ENCODE data around the gene MCOLN1. TPM values are rescaled to one million over a fixed set of nuclear protein-coding genes. Genes with fewer than 3 reads are reported as not detected.

The MCOLN1 gene
- total and polyA plus RNA-seq, 2 experiments from 2014 or later = 15.5 to 55.5 TPM

DNA sequence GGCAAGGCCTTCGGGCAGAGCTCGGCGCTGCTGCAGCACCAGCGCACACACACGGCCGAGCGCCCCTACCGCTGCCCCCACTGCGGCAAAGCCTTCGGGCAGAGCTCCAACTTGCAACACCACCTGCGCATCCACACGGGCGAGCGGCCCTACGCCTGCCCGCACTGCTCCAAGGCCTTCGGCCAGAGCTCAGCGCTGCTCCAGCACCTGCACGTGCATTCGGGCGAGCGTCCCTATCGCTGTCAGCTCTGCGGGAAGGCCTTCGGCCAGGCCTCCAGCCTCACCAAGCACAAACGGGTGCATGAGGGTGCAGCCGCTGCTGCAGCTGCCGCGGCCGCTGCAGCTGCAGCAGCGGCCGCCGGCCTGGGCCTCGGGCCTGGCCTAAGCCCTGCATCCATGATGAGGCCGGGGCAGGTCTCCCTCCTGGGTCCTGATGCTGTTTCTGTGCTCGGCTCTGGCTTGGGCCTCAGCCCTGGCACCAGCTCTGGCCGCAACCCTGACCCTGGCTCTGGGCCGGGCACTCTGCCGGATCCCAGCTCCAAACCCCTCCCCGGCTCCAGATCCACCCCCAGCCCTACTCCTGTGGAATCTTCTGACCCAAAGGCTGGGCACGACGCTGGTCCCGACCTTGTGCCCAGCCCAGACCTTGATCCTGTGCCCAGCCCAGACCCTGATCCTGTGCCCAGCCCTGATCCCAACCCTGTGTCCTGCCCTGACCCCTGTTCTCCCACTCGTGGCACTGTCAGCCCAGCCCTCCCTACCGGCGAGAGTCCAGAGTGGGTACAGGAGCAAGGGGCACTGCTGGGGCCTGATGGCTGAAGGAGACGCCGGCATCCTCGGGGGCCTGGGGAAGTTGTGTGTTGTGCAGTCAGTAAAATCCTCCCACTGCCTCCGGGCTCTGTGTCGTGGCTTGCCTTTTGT lies 2.0 kb upstream of the MCOLN1 start:
- TF ChIP-seq EZH2 (IDR thresholded peaks at IDR 0.05; ENCODE audit: borderline replicate concordance) (no peak), EZH2phosphoT487 (IDR thresholded peaks at IDR 0.05; ENCODE audit: low read depth, severe bottlenecking, unreplicated experiment) (no peak)
- Histone ChIP-seq H3K4me1 (ENCODE audit: insufficient read depth) (peaks cover 19% of the 10 kb centered on the region), H3K27ac (no peak overlapping the region), H3K4me3 (no peak overlapping the region), H3K36me3 (replicated peaks; ENCODE audit: insufficient read depth, low read depth) (no peaks in the 10 kb centered on the region), H3K27me3 (no peaks in the 10 kb centered on the region), H3K4me2 (no peak overlapping the region), H3K9me3 (ENCODE audit: low read depth) (no peaks in the 10 kb centered on the region), H2AFZ (no peak overlapping the region), H3K9me2 (replicated peaks; ENCODE audit: insufficient read depth) (no peaks in the 10 kb centered on the region), H3K79me2 (peaks cover 36% of the 10 kb centered on the region), H4K20me1 (ENCODE audit: insufficient read depth, poor library complexity, severe bottlenecking) (no peaks in the 10 kb centered on the region)
- no peak for DNase-seq (ENCODE audit: low spot score)
- 97% methylated on average over 40 of the region's 51 CpGs for WGBS (ENCODE audit: low lambda C conversion rate, missing lambda C conversion rate)

DNA sequence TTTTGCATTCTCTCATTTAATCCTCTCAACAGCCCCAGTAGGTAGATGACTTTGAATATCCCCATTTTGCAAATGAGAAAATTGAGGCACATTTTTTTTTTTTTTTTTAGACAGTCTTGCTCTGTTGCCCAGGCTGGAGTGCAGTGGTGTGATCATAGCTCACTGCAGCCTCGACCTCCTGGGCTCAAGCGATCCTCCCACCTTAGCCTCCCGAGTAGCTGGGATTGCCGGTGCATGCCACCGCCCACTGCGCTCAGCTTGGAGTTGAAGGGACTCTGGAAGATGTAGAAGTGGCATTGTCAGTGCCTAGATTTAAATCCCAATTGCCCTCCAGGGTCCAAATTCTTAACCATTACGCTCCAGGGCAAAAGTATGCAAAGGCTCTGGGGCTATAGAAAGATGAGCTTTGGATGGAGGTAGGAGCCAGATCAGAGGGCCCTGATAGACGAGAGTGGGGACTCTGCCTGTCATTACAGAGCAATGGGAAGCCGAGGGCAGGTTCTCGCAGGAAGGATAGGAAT lies 813 bp upstream of the MCOLN1 start:
- no peaks in the 10 kb centered on the region for H4K20me1 ChIP-seq (ENCODE audit: insufficient read depth, poor library complexity, severe bottlenecking)
- no peak overlapping the region for H2AFZ ChIP-seq
- TF ChIP-seq CTCF (IDR thresholded peaks at IDR 0.05; ENCODE audit: poor library complexity) (no peak), EZH2 (IDR thresholded peaks at IDR 0.05; ENCODE audit: borderline replicate concordance) (no peak), EZH2phosphoT487 (IDR thresholded peaks at IDR 0.05; ENCODE audit: low read depth, severe bottlenecking, unreplicated experiment) (no peak)
- no peaks in the 10 kb centered on the region for H3K27me3 ChIP-seq
- no peaks in the 10 kb centered on the region for H3K9me2 ChIP-seq (replicated peaks; ENCODE audit: insufficient read depth)
- peak overlapping the region; percentile 81 for H3K27ac ChIP-seq
- no peak for DNase-seq (ENCODE audit: low spot score)
- H3K4me2 ChIP-seq = peak overlapping the region; percentile 96
- no peaks in the 10 kb centered on the region for H3K36me3 ChIP-seq (replicated peaks; ENCODE audit: insufficient read depth, low read depth)
- H3K9me3 ChIP-seq (ENCODE audit: low read depth) = no peaks in the 10 kb centered on the region
- H3K79me2 ChIP-seq = peaks cover 28% of the 10 kb centered on the region
- no peak overlapping the region for H3K4me3 ChIP-seq
- H3K4me1 ChIP-seq (ENCODE audit: insufficient read depth) = peaks cover 16% of the 10 kb centered on the region
- 52% methylated on average over 10 of the region's 10 CpGs for WGBS (ENCODE audit: low lambda C conversion rate, missing lambda C conversion rate)

GRCh38 chr19:7522923-7523667 lies 671 bp downstream of the MCOLN1 start:
- H3K4me2 ChIP-seq = peak overlapping the region; percentile 93
- peaks cover 16% of the 10 kb centered on the region for H3K4me1 ChIP-seq (ENCODE audit: insufficient read depth)
- no peaks in the 10 kb centered on the region for H3K27me3 ChIP-seq
- WGBS (ENCODE audit: low lambda C conversion rate, missing lambda C conversion rate) = 18% methylated on average over 23 of the region's 23 CpGs
- TF ChIP-seq EZH2phosphoT487 (IDR thresholded peaks at IDR 0.05; ENCODE audit: low read depth, severe bottlenecking, unreplicated experiment) = no peak
- no peak for TF ChIP-seq EZH2 (IDR thresholded peaks at IDR 0.05; ENCODE audit: borderline replicate concordance)
- H3K4me3 ChIP-seq = peak overlapping the region; percentile 53
- peak; percentile 46 for DNase-seq (ENCODE audit: low spot score)
- no peaks in the 10 kb centered on the region for H3K9me2 ChIP-seq (replicated peaks; ENCODE audit: insufficient read depth)
- no peaks in the 10 kb centered on the region for H4K20me1 ChIP-seq (ENCODE audit: insufficient read depth, poor library complexity, severe bottlenecking)
- H3K27ac ChIP-seq = no peak overlapping the region
- H2AFZ ChIP-seq = peak overlapping the region; percentile 59
- H3K9me3 ChIP-seq (ENCODE audit: low read depth) = no peaks in the 10 kb centered on the region
- no peaks in the 10 kb centered on the region for H3K36me3 ChIP-seq (replicated peaks; ENCODE audit: insufficient read depth, low read depth)
- peaks cover 13% of the 10 kb centered on the region for H3K79me2 ChIP-seq

- peaks cover 12% of the 10 kb centered on the region for H3K79me2 ChIP-seq
- WGBS (ENCODE audit: low lambda C conversion rate, missing lambda C conversion rate) = 98% methylated on average over 5 of the region's 5 CpGs
- no peaks in the 10 kb centered on the region for H3K27me3 ChIP-seq
- no peak overlapping the region for H3K4me2 ChIP-seq
- H2AFZ ChIP-seq = no peak overlapping the region
- TF ChIP-seq EZH2phosphoT487 (IDR thresholded peaks at IDR 0.05; ENCODE audit: low read depth, severe bottlenecking, unreplicated experiment) = no peak
- no peak for TF ChIP-seq CTCF (IDR thresholded peaks at IDR 0.05; ENCODE audit: poor library complexity)
- TF ChIP-seq EZH2 (IDR thresholded peaks at IDR 0.05; ENCODE audit: borderline replicate concordance) = no peak
- H4K20me1 ChIP-seq (ENCODE audit: insufficient read depth, poor library complexity, severe bottlenecking) = no peaks in the 10 kb centered on the region
- no peak overlapping the region for H3K27ac ChIP-seq
- H3K9me3 ChIP-seq (ENCODE audit: low read depth) = no peaks in the 10 kb centered on the region
- DNase-seq (ENCODE audit: low spot score) = no peak
- H3K4me3 ChIP-seq = no peak overlapping the region
- H3K9me2 ChIP-seq (replicated peaks; ENCODE audit: insufficient read depth) = no peaks in the 10 kb centered on the region
- H3K4me1 ChIP-seq (ENCODE audit: insufficient read depth) = peaks cover 16% of the 10 kb centered on the region
- H3K36me3 ChIP-seq (replicated peaks; ENCODE audit: insufficient read depth, low read depth) = no peaks in the 10 kb centered on the region
These were observed 2.1 kb downstream of the MCOLN1 start for GRCh38 chr19:7524523-7524922.

Data from hepatocyte (in vitro differentiated cells).